Right lobe of liver (tissue), 6 donors: Measurements from ENCODE around the gene TEF. TPM values are rescaled to one million over a fixed set of nuclear protein-coding genes. Genes with fewer than 3 reads are reported as not detected.

ENCODE experiments used
- ATAC-seq, 4 donors: fragments of 200-7000 bp; cut with Tn5 transposase; one replicate each; pipeline ENCODE4 v1.9.1; 2020; ENCODE audit warnings: mild to moderate bottlenecking in 4 of 4, moderate library complexity in 4 of 4
- DNase-seq, 3 donors: peaks; one replicate each; pipeline ENCODE4 v3.0.0-alpha.2; 2020
- H3K27ac ChIP-seq, 3 donors: fragments of 200-600 bp; one replicate each; pipeline ENCODE4 v1.8.0; 2022
- H3K27me3 ChIP-seq, 2 donors: fragments of 200-600 bp; one replicate each; pipeline ENCODE4 v1.8.0; 2022
- H3K36me3 ChIP-seq, 4 donors: fragments of 200-600 bp; sonication (generic) in 1 of 4; one replicate each; pipeline versions ENCODE4 v1.5.1 to v1.8.0; 2017 to 2022; ENCODE audit warnings: control low read depth in 1 of 4
- H3K4me1 ChIP-seq, 4 donors: fragments of 200-600 bp; sonication (generic) in 1 of 4; one replicate each; pipeline versions ENCODE4 v1.5.1 to v1.8.0; 2017 to 2022; ENCODE audit warnings: control low read depth in 1 of 4
- H3K4me3 ChIP-seq, 3 donors: fragments of 200-600 bp; one replicate each; pipeline ENCODE4 v1.8.0; 2022
- H3K9me3 ChIP-seq, 4 donors: fragments of 200-600 bp; sonication (generic) in 1 of 4; one replicate each; pipeline versions ENCODE4 v1.5.1 to v1.8.0; 2017 to 2022; ENCODE audit warnings: control low read depth in 1 of 4
- CTCF ChIP-seq, 4 donors: fragments of 200-600 bp in 3 of 4; fragments of 450-650 bp in 1 of 4; IDR thresholded peaks; one replicate each; pipeline versions ENCODE4 v1.5.1 to v1.8.0; 2016 to 2022; ENCODE audit warnings: antibody characterized with exemption in 4 of 4, mild to moderate bottlenecking in 2 of 4
- POLR2A ChIP-seq: fragments of 450-650 bp; IDR thresholded peaks from one replicate; pipeline ENCODE4 v1.6.1; 2017; ENCODE audit warnings: antibody characterized with exemption, mild to moderate bottlenecking
- WGBS: methylation state at CpG from one replicate; pipeline ENCODE4 v1.1.6; 2018; ENCODE audit warnings: low coverage, low lambda C conversion rate; ENCODE audit not compliant: insufficient coverage; ENCODE audit errors: missing lambda C conversion rate; 5-methylcytosine and 5-hydroxymethylcytosine counted together
- intact Hi-C, 2 donors: fragments of 100-400 bp; cut with DNase I; formaldehyde crosslinking; loops; one replicate each; pipeline versions ENCODE4 v1.11.2 to v1.14.1; 2022
- total RNA-seq, 6 experiments: library from RNA; depleted of rRNA in 2 of 6; stranded (reverse); fragments of >200 nt in 2 of 6; fragmentation: NEBNext Ultra II Directional in 3 of 6; extraction: Animal tissue kit (Norgen Biotek cat#: 25700) in 3 of 6; gene quantifications; one replicate each; pipeline versions ENCODE4 v1.1.0 to v1.2.4, GENCODE V29; 2016 to 2023
- donor health status: DM: no; HTN: yes; CAD: no.
- donor health status: DM: no; HTN: no; CAD: no.
- donor health status: DM: no; HTN: no; CAD: no.
- donor health status: DM: no; HTN: yes; CAD: no.
- donor health status: DM: no; HTN: yes; CAD: no.

TEF gene
- total RNA-seq, 6 experiments from 2014 or later = 6.1 to 28.9 (median 15.5) TPM

GRCh38 chr22:41408665-41409064, 26.9 kb downstream of the TEF start:
- ATAC-seq (no peak), DNase-seq (no peak)
- WGBS = 74% methylated on average over 3 of the region's 8 CpGs
- Histone ChIP-seq H3K27ac (no peak overlapping the region), H3K4me3 (no peak overlapping the region), H3K36me3 (no peaks in the 10 kb centered on the region), H3K9me3 (no peaks in the 10 kb centered on the region), H3K27me3 (no peaks in the 10 kb centered on the region), H3K4me1 (peaks cover 0 to 31% (median 14%) of the 10 kb centered on the region in 4 donors)
- TF ChIP-seq POLR2A (no peak), CTCF (IDR thresholded peaks at IDR 0.05) (no peak)
- intact Hi-C loops = loop anchor here (5.0 kb wide), 1 partner anchor 109 kb away; no protein-coding TSS in a partner anchor

- TF ChIP-seq CTCF (IDR thresholded peaks at IDR 0.05) = no peak
- no peak for TF ChIP-seq POLR2A
- H3K4me3 ChIP-seq = no peak overlapping the region
- H3K36me3 ChIP-seq = no peaks in the 10 kb centered on the region
- H3K27ac ChIP-seq = peak overlapping the region in 2 of 3 donors; percentile 53 to 98
- no peaks in the 10 kb centered on the region for H3K27me3 ChIP-seq
- WGBS = 47% methylated on average over 3 of the region's 7 CpGs
- intact Hi-C loops = no loop called here
- peak in 2 of 3 donors; percentile 80 to 87 for DNase-seq
- ATAC-seq = peak; percentile 7 to 46 (median 20)
- no peaks in the 10 kb centered on the region for H3K9me3 ChIP-seq
- H3K4me1 ChIP-seq = peaks cover 0 to 35% (median 18%) of the 10 kb centered on the region in 4 donors
These were observed 28.6 kb downstream of the TEF start for GRCh38 chr22:41410311-41410751.

GRCh38 chr22:41411021-41411851, 29.5 kb downstream of the TEF start:
- 72% methylated on average over 6 of the region's 11 CpGs for WGBS
- intact Hi-C loops = no loop called here

GRCh38 chr22:41415554-41415953, 33.8 kb downstream of the TEF start:
- 84% methylated on average over 3 of the region's 4 CpGs for WGBS
- Histone ChIP-seq H3K27ac (peak overlapping the region in 2 of 3 donors; percentile 98 to 100), H3K36me3 (no peaks in the 10 kb centered on the region), H3K9me3 (no peaks in the 10 kb centered on the region), H3K27me3 (no peaks in the 10 kb centered on the region), H3K4me1 (peaks cover 0 to 58% (median 29%) of the 10 kb centered on the region in 4 donors), H3K4me3 (peak overlapping the region in 1 of 3 donors; percentile 67)
- ATAC-seq (no peak), DNase-seq (no peak)
- intact Hi-C loops = no loop called here
- TF ChIP-seq CTCF (IDR thresholded peaks at IDR 0.05) (no peak), POLR2A (no peak)

More at GRCh38 chr22:41411021-41411851, 29.5 kb downstream of the TEF start:
- ATAC-seq (no peak), DNase-seq (no peak)
- peak overlapping the region in 2 of 3 donors; percentile 98 to 100 for H3K27ac ChIP-seq
- H3K36me3 ChIP-seq = no peaks in the 10 kb centered on the region
- TF ChIP-seq POLR2A (peak; percentile 11), CTCF (IDR thresholded peaks at IDR 0.05) (no peak)
- H3K9me3 ChIP-seq = no peaks in the 10 kb centered on the region
- peaks cover 0 to 42% (median 22%) of the 10 kb centered on the region in 4 donors for H3K4me1 ChIP-seq
- no peak overlapping the region for H3K4me3 ChIP-seq
- no peaks in the 10 kb centered on the region for H3K27me3 ChIP-seq
